H1 (cell line): ENCODE data around the gene CXCL17.

Experiments used
- BACH1 ChIP-seq: IDR thresholded peaks from 2 replicates; pipeline ENCODE4 v1.6.1; 2012; ENCODE audit warnings: low read length, improper control_type of control experiment
- CEBPB ChIP-seq: IDR thresholded peaks from 2 replicates; pipeline ENCODE4 v1.6.1; 2012; ENCODE audit warnings: low read depth, low read length
- FOSL1 ChIP-seq: IDR thresholded peaks from 2 replicates; pipeline ENCODE4 v1.6.1; 2011; ENCODE audit warnings: mild to moderate bottlenecking, low read depth, low read length, moderate library complexity; ENCODE audit not compliant: insufficient read depth
- KDM1A ChIP-seq: fragments of 200-600, 300-600 bp; sonication (generic); IDR thresholded peaks from 2 replicates; pipeline ENCODE4 v1.7.1; 2016; ENCODE audit warnings: mild to moderate bottlenecking, low read length, borderline replicate concordance
- PHF8 ChIP-seq: fragments of 200-600 bp; sonication (generic); conservative IDR thresholded peaks from 2 replicates; pipeline ENCODE4 v1.7.1; 2012; ENCODE audit warnings: low read depth, mild to moderate bottlenecking, inconsistent platforms, low read length, moderate library complexity
- POLR2AphosphoS5 ChIP-seq: IDR thresholded peaks from 2 replicates; pipeline ENCODE4 v1.6.1; 2011; ENCODE audit warnings: low read depth, low read length
- TF ChIP-seq, protein P1 (sequence below), 3 experiments: IDR thresholded peaks; 1 replicate in 2 of 3; 2 replicates in 1 of 3; pipeline versions ENCODE4 v1.5.1 to v1.6.1; 2011; ENCODE audit warnings: low read length in 3 of 3, mild to moderate bottlenecking in 3 of 3, inconsistent platforms in 2 of 3, low read depth in 1 of 3, moderate library complexity in 1 of 3; ENCODE audit not compliant: insufficient read depth in 1 of 3; ENCODE audit errors: control extremely low read depth in 1 of 3

DNA sequence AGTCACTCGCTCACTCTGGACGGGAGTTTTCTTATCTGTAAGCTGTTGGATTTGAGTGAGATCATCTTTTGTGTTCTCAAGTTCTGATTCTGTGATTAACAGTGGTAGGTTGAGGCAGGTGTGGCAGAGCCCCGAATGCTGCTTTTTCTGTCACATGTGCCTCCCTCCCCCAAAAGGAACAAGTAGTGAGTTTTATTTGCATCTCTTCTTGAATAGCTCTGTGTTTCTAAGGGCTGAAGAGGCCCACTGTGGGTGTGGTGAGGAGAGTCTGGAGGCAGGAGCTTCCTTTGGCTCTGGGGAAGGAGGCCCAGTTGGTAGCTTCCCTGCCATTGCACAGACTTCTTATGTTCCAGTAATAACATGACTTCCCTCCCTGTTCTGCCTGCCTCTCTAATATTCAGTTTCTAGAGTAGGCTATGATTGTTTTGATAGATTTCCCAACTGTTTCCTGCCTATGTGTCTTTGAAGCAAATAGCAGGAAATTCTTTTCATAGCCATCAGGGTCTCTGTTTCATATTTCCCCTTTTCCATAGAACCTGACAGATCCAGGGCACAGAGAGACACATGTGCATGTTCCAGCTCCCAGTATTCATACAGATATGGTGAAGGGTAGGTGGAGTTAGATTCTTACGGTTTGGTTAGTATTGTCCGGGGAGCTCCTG is 23.9 kb upstream of the CXCL17 start:
- no peak for TF ChIP-seq PHF8
- no peak for TF ChIP-seq POLR2AphosphoS5
- TF ChIP-seq, protein P1, sequence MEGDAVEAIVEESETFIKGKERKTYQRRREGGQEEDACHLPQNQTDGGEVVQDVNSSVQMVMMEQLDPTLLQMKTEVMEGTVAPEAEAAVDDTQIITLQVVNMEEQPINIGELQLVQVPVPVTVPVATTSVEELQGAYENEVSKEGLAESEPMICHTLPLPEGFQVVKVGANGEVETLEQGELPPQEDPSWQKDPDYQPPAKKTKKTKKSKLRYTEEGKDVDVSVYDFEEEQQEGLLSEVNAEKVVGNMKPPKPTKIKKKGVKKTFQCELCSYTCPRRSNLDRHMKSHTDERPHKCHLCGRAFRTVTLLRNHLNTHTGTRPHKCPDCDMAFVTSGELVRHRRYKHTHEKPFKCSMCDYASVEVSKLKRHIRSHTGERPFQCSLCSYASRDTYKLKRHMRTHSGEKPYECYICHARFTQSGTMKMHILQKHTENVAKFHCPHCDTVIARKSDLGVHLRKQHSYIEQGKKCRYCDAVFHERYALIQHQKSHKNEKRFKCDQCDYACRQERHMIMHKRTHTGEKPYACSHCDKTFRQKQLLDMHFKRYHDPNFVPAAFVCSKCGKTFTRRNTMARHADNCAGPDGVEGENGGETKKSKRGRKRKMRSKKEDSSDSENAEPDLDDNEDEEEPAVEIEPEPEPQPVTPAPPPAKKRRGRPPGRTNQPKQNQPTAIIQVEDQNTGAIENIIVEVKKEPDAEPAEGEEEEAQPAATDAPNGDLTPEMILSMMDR (IDR thresholded peaks at IDR 0.05; ENCODE audit: control extremely low read depth in 1 of 3, insufficient read depth in 1 of 3, low read depth in 1 of 3, low read length in 3 of 3): no peak
- TF ChIP-seq BACH1: no peak
- TF ChIP-seq KDM1A: no peak
- TF ChIP-seq FOSL1: no peak
- no peak for TF ChIP-seq CEBPB
